T47D (cell line): ENCODE measurements around the gene STARD7.
A peak's percentile ranks its signal among the peaks of the same experiment; 100 is the strongest.

ENCODE experiments used
- DNase-seq, 2 experiments: peaks; one replicate each; pipeline versions ENCODE4 v3.0.0 to v3.0.0-alpha.2; 2011 to 2012; ENCODE audit warnings: low read depth in 1 of 2, low spot score in 1 of 2
- JUND ChIP-seq: IDR thresholded peaks from 2 replicates; pipeline ENCODE4 v1.6.1; 2012; ENCODE audit warnings: low read depth
- in situ Hi-C: cut with HindIII; loops from 2 replicates; pipeline ENCODE4 v1.10.0; 2016; ENCODE audit warnings: low sequenced_read_pairs, low pct_unique_long_range_greater_than_20kb

Gene STARD7

DNA sequence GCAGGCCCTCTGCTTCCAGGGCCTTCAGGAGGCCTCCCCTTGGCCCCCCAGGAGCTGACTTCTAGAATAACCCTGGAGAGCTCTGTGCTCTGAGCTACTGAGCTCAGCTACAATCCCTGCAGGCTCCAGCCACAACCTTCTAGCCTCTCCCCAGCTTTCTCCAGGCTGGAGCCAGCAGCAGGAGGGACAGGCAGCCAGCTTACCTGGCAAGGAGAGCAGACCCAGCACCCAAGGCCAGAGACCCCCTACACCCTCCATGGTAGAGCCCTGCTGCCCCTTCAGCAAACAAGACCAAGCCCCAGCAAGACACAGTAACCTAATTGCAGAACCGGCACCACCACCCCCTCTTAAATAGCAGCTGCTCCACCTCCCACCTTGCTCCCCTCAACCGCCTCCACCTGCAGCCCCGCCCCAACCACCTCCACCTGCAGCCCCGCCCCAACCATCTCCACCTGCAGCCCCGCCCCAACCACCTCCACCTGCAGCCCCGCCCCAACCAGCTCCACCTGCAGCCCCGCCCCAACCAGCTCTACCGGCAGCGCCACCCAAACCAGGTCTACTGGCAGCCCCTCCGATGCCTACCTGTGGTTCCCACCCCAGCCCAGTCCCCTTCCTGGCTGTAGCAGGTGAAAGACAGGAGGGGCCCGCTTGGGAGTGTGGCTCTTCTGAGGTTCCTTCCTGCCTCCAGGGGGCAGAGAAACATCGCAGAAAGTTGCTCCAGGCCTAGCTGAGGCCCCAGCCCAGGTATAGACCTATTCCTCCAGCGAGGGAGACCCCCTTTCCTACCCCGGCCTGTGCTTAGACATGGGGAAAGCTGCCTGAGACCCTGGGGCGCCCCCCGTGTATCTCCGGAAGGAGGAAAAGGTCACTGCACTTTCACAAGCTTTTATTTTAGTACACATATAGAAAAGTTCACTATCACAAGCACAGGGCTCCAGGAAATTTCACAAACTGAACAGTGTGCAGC is 70.2 kb downstream of the STARD7 start, which contains the start of gene ASTL:
Gene ASTL, minus strand, starts transcription at position 324 of the 967 bp plus-strand sequence. Its CDS starts 66 bp downstream, at position 258.
- peak; percentile 38 to 61 for DNase-seq
- in situ Hi-C loops, result no loop called here
- no peak for TF ChIP-seq JUND

DNA sequence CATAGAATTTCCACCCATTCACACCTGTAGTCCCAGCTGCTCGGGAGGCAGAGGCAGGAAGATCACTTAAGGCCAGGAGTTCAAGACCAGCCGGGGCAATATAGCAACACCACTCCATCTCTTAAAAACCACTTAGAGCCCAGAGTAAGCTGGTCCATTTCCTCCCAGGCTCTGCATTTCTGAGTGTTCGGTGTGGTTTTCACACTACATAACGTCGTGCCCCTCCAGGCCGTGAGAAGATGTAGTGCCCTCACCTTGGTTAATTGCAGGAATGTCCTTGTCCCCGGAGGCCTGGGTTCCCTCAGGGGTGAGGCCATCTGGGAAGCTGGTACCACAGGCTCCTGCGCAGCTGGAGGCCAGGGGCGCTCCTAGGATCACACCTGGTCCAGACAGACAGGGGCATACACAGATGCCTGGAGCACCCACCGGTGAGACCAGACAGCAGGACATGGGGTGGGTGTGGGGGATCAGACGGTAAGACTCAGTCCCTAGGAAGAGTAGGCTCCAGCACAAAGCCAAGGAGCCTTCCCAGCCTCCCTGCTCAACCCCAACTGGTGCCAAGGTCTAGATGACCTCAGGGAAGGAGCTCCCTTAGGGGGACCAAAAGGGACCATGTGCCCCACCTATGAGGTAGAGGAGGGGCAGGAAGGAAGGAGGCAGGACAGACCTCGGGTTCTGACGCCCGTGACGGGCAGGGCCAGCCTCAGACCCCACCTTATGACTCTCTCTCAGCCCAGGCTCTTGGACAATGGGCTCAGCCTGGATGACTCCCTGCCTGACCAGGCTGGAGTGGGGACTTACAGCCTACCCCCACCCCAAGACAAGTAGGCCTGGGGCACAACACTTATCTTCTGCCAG is 71.1 kb downstream of the STARD7 start:
- no peak for TF ChIP-seq JUND
- in situ Hi-C loops, result no loop called here
- DNase-seq, result no peak

DNA sequence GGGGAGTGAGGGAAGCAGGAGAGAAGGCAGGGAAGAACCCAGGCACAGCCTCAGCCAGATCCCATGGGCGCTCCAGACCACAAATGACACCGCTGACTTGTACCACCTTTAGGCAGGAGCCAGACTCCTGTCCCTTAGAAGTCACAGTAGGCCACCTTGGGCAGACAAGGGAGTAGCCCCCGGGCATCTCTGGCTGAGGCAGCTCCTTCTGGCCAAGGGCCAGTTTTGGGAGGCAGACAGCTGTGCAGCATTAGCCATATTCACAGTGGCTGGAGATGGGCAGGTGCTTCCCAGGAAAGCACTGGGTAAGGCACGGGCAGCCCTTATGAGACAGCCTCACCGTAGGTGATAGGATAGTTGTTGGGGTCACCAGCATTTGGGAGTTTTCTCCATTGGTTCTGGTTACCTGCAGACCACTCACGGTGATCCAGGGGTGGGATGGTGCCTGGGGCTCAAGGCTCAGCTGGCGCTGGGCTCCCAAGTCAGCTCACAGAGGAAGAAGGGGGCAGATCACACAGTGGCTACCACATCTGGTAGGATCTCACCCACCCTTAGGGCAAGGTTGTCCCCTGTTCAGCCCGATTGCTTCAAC is 72.4 kb downstream of the STARD7 start:
- TF ChIP-seq JUND, result no peak
- DNase-seq, result no peak
- in situ Hi-C loops, result no loop called here

DNA sequence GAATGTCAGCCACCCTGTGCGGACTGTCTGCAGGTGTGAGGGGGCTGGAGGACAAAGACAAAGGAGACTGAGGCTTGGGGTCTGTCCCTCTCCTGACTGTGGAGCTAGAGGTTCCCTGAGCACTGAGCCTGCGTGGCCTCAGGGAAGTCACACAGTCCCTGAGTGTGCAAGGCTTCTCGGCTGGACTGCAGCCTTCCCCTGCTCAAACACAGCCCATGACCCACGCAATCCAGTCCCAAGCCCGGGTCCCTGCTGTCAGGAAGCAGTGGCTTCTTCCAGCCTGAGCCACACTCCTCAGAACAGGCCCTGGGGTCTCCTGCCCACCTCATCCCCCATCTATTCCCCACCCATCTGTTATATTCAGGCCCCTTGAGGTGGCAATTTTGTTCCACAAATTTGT is 73.0 kb downstream of the STARD7 start:
- in situ Hi-C loops, result no loop called here
- no peak for DNase-seq
- no peak for TF ChIP-seq JUND

DNA sequence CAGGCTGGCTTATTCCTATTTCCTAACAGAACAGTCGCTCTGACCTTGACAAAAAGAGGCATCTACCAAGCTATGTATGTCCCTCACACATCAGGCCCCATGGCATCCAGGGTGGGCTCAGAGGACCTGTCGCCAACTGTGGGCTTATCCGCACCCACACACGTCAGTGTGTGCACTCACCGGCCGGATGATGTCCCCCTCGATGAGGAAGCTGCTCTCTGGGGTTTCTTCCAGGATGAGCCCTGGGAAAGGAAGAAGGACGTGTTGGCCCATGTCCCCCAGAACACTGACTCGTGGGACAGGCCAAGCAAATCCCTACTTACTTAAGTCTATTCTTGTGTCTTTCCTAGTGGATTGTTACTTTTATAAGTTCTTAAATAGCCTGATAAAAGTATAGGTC is 73.5 kb downstream of the STARD7 start:
- in situ Hi-C loops, result no loop called here
- no peak for DNase-seq
- no peak for TF ChIP-seq JUND
